Measurements from ENCODE around the gene SUGCT. TPM values are rescaled to one million over a fixed set of nuclear protein-coding genes. Genes with fewer than 3 reads are reported as not detected.
A peak's percentile ranks its signal among the peaks of the same experiment; 100 is the strongest.

Gene SUGCT
- total RNA-seq, 4 donors from 2014 or later = 0.83 to 7.1 (median 3.2) TPM

DNA sequence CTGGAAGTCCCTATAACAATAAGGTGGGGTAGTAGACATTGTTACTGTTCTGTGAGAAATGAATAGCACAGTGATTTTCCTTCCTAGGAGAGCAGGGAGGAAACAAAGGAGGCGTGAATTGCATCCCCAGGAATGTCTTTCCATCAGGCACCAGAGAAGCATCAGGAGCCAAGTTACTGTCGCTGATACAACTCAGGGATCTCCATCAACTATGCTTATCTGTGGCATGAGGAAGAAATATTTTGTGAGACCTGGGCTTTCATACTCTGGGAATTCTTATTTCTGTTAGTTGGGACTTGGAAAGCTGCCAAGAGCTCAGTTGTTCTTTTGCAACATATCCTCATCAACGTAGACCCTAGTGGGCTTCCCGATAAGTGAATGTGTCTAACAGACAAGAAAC is 622.3 kb downstream of the SUGCT start:
- no peak for TF ChIP-seq POLR2A (IDR thresholded peaks at IDR 0.05)
- TF ChIP-seq, protein P1, sequence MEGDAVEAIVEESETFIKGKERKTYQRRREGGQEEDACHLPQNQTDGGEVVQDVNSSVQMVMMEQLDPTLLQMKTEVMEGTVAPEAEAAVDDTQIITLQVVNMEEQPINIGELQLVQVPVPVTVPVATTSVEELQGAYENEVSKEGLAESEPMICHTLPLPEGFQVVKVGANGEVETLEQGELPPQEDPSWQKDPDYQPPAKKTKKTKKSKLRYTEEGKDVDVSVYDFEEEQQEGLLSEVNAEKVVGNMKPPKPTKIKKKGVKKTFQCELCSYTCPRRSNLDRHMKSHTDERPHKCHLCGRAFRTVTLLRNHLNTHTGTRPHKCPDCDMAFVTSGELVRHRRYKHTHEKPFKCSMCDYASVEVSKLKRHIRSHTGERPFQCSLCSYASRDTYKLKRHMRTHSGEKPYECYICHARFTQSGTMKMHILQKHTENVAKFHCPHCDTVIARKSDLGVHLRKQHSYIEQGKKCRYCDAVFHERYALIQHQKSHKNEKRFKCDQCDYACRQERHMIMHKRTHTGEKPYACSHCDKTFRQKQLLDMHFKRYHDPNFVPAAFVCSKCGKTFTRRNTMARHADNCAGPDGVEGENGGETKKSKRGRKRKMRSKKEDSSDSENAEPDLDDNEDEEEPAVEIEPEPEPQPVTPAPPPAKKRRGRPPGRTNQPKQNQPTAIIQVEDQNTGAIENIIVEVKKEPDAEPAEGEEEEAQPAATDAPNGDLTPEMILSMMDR (IDR thresholded peaks at IDR 0.05) = no peak
- intact Hi-C loops (cut with DNase I) = no loop called here
- Histone ChIP-seq H3K27ac (no peak overlapping the region), H3K4me1 (no peaks in the 10 kb centered on the region), H3K36me3 (no peaks in the 10 kb centered on the region), H3K27me3 (peaks cover 0 to 4% (median 0%) of the 10 kb centered on the region in 4 donors), H3K9me3 (no peaks in the 10 kb centered on the region), H3K4me3 (no peak overlapping the region)
- no peak for DNase-seq
- 78 to 95% methylated on average over 4 of the region's 4 CpGs for WGBS, 2 donors

DNA sequence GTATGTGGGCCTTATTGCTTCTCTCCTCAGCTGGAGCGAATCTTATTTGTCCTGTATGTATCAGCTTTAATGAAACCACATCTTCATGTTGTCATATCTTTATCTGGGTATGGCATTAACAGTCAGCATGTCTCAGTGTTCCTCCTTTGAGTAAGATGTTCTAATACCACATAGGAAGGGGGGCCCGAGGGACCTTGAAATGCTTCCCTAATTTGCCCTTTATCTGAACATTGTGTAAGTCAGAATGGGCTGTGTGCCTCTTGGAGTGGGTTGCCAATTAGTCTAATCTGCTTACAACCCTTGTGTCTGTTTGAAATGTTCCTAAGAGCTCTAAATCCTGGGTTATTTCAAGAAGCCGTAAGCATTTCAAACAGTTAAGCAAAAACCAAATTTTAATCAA is 623.8 kb downstream of the SUGCT start:
- intact Hi-C loops (cut with DNase I) = no loop called here
- H3K27me3 ChIP-seq = peaks cover 0 to 4% (median 0%) of the 10 kb centered on the region in 4 donors
- no peaks in the 10 kb centered on the region for H3K36me3 ChIP-seq
- TF ChIP-seq, protein P1 (IDR thresholded peaks at IDR 0.05) = no peak
- TF ChIP-seq POLR2A (IDR thresholded peaks at IDR 0.05) = no peak
- DNase-seq = no peak
- H3K9me3 ChIP-seq = no peaks in the 10 kb centered on the region
- 67 to 86% methylated on average over 3 of the region's 3 CpGs for WGBS, 2 donors
- peaks cover 0 to 6% (median 0%) of the 10 kb centered on the region in 3 donors for H3K4me1 ChIP-seq
- H3K27ac ChIP-seq = peak overlapping the region in 2 of 4 donors; percentile 47
- no peak overlapping the region for H3K4me3 ChIP-seq

DNA sequence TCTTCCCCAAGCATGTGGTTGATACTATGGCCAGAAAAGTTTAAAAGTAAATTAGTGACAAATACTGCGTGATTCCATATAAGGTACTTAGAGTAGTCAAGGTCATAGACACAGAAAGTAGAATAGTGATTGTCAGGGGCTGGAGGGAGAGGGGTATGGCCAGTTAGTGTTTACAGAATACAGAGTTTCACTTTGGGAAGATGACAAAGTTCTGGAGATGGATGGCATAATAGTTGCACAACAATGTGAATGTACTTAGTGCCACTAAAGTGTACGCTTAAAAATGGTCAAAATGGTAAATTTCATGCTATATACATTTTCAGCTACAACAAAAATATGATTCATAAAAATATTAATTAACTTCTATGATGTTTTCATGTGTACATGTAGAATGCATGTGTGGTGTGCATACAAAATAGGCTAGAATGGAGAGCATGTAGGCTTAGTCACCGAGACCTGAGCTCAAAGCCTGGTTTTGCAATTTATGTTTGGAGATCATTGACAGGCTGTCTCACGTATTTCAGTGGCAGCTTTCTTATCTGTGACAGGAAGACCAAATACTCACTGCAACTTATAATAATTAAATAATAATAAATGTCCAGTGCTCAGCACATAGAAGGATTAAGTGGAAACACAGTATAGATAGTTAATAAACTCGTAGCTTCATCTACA is 625.6 kb downstream of the SUGCT start:
- no peak for DNase-seq
- Histone ChIP-seq H3K9me3 (no peaks in the 10 kb centered on the region), H3K27me3 (peaks cover 0 to 4% (median 0%) of the 10 kb centered on the region in 4 donors), H3K36me3 (no peaks in the 10 kb centered on the region), H3K4me3 (no peak overlapping the region), H3K4me1 (peaks cover 0 to 21% (median 3%) of the 10 kb centered on the region in 3 donors), H3K27ac (no peak overlapping the region)
- TF ChIP-seq POLR2A (IDR thresholded peaks at IDR 0.05) = no peak
- TF ChIP-seq, protein P1 (IDR thresholded peaks at IDR 0.05) = no peak
- intact Hi-C loops (cut with DNase I) = no loop called here
- 72 to 77% methylated on average over 5 of the region's 5 CpGs for WGBS, 2 donors

DNA sequence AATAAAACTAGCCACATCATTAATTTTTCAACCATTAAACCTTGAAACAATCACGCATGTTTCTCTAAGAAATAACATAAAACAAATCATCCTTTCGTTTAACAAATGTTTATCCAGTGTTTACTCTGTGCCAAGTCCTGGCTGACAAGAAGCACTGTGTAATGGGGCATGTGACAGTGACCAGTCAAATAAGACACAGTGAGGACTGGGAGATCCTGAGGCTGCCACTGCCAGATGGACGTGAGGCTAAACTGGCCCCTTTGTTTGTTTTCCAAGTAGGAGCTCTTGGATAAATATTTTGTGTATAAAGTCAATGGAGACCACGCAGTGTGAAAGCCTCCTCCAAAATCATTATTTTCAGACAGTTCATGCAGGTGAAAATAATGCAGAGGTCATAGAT is 626.2 kb downstream of the SUGCT start:
- Histone ChIP-seq H3K4me1 (peaks cover 0 to 21% (median 3%) of the 10 kb centered on the region in 3 donors), H3K36me3 (no peaks in the 10 kb centered on the region), H3K27ac (peak overlapping the region in 1 of 4 donors; percentile 36), H3K27me3 (peaks cover 0 to 4% (median 0%) of the 10 kb centered on the region in 4 donors), H3K4me3 (no peak overlapping the region), H3K9me3 (no peaks in the 10 kb centered on the region)
- TF ChIP-seq, protein P1 (IDR thresholded peaks at IDR 0.05) = no peak
- TF ChIP-seq POLR2A (IDR thresholded peaks at IDR 0.05) = no peak
- 67 to 73% methylated on average over 4 of the region's 4 CpGs for WGBS, 2 donors
- no peak for DNase-seq
- intact Hi-C loops (cut with DNase I) = no loop called here

DNA sequence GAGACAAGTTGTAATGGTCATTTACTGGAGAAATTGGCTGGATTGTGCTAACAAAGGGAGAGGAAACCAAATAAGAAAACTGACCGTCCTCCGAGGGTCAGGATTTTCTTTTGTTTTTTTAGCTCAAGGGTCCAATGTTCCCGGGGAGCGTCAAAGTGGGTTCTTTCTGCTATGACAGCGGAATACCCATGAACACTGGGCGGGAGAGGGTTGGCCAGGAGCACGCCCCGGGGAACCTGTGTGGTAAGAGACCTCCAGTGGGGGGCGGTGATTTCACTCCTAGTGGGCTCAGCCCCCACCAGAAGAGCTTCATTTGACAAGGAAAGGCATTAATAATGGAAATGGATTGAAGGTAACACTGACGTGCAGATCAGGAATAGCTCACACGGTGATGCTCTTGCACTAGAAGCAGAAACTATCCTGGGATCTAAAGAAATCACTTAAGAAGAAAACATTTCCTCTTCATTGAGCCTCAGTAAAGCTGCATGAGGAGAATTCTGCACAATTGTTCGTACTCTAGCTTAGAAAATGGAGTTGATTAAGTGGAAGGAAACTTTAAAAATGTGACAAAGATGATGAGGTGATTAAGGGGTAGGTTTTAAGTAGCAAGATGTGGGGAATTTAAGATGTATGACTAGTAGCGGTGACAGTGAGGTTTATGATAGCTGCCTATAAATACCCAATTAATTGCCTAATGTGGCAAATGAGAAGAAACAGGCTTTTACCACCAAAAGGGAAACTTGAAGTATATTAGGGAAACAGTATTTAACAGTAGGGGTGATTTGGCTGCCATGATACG is 627.2 kb downstream of the SUGCT start:
- Histone ChIP-seq H3K27me3 (peaks cover 0 to 4% (median 0%) of the 10 kb centered on the region in 4 donors), H3K4me3 (no peak overlapping the region), H3K27ac (peak overlapping the region in 1 of 4 donors; percentile 36), H3K9me3 (no peaks in the 10 kb centered on the region), H3K4me1 (peaks cover 0 to 21% (median 3%) of the 10 kb centered on the region in 3 donors), H3K36me3 (no peaks in the 10 kb centered on the region)
- intact Hi-C loops (cut with DNase I) = no loop called here
- no peak for DNase-seq
- TF ChIP-seq, protein P1 (IDR thresholded peaks at IDR 0.05) = peak in 1 of 6 experiments; percentile 8
- no peak for TF ChIP-seq POLR2A (IDR thresholded peaks at IDR 0.05)
- 75 to 77% methylated on average over 14 of the region's 14 CpGs for WGBS, 2 donors
